Caco-2 (cell line): ENCODE results near the gene SCN8A. TPM values are rescaled to one million over a fixed set of nuclear protein-coding genes. Genes with fewer than 3 reads are reported as not detected.

Source experiments
- BruUV-seq: library from RNA; stranded (reverse); fragments of 400-500 nt; replicated peaks from 2 replicates; lab custom pipeline; 2021; lab: Mats Ljungman, UMichigan
- CTCF ChIA-PET: fragments of 300-600 bp; sonication (Branson Sonifier 250); formaldehyde crosslinking; loops from one replicate; lab custom pipeline; 2022; ENCODE audit warnings: antibody characterized with exemption; lab: Charles Lee
- POLR2A ChIA-PET: fragments of 300-600 bp; sonication (Branson Sonifier 250); formaldehyde crosslinking; loops from one replicate; lab custom pipeline; 2022; ENCODE audit warnings: antibody characterized with exemption; lab: Charles Lee
- DNase-seq, 2 experiments: peaks; one replicate each; pipeline versions ENCODE4 v3.0.0 to v3.0.0-alpha.2; 2020 to 2022
- H3K27me3 ChIP-seq: replicated peaks from 2 replicates; pipeline ENCODE4 v1.6.0; 2011; ENCODE audit warnings: low read length; ENCODE audit not compliant: control insufficient read depth, insufficient read depth
- H3K36me3 ChIP-seq: 2 replicates; pipeline ENCODE4 v1.5.1; 2011; ENCODE audit warnings: low read length; ENCODE audit not compliant: control insufficient read depth, insufficient read depth
- H3K4me1 ChIP-seq: fragments of 250-450 bp; sonication (Bioruptor Pico); 2 replicates; pipeline ENCODE4 v1.5.1; 2020; ENCODE audit warnings: mild to moderate bottlenecking
- H3K4me3 ChIP-seq: 2 replicates; pipeline ENCODE4 v1.5.1; 2011; ENCODE audit warnings: low read depth, mild to moderate bottlenecking, control low read depth, low read length
- H3K9me3 ChIP-seq: fragments of 250-450 bp; sonication (Bioruptor Pico); 2 replicates; pipeline ENCODE4 v1.5.1; 2020; ENCODE audit warnings: mild to moderate bottlenecking, moderate library complexity
- H3K27ac Mint-ChIP-seq: one replicate; pipeline ENCODE4 v1.8.0; 2022; ENCODE audit warnings: mixed read lengths; ENCODE audit not compliant: unreplicated experiment
- H3K27me3 Mint-ChIP-seq: one replicate; pipeline ENCODE4 v1.8.0; 2022; ENCODE audit warnings: mixed read lengths; ENCODE audit not compliant: insufficient read depth, unreplicated experiment
- H3K36me3 Mint-ChIP-seq: one replicate; pipeline ENCODE4 v1.8.0; 2022; ENCODE audit warnings: mild to moderate bottlenecking, mixed read lengths; ENCODE audit not compliant: insufficient read depth, unreplicated experiment
- H3K4me1 Mint-ChIP-seq: one replicate; pipeline ENCODE4 v1.8.0; 2022; ENCODE audit warnings: low read depth, mixed read lengths; ENCODE audit not compliant: unreplicated experiment
- H3K4me3 Mint-ChIP-seq: one replicate; pipeline ENCODE4 v1.8.0; 2022; ENCODE audit warnings: mild to moderate bottlenecking, moderate library complexity, mixed read lengths; ENCODE audit not compliant: unreplicated experiment
- H3K9me3 Mint-ChIP-seq: one replicate; pipeline ENCODE4 v1.8.0; 2022; ENCODE audit warnings: mixed read lengths; ENCODE audit not compliant: unreplicated experiment
- CTCF ChIP-seq, 2 experiments: fragments of 200-600 bp in 1 of 2; IDR thresholded peaks; 1 replicate in 1 of 2; 2 replicates in 1 of 2; pipeline versions ENCODE4 v1.5.1 to v1.8.0; 2011 to 2022; ENCODE audit warnings: antibody characterized with exemption in 1 of 2, control low read depth in 1 of 2, inconsistent platforms in 1 of 2, low read depth in 1 of 2, low read length in 1 of 2, mild to moderate bottlenecking in 1 of 2, moderate library complexity in 1 of 2; ENCODE audit not compliant: insufficient read depth in 1 of 2, severe bottlenecking in 1 of 2, unreplicated experiment in 1 of 2
- intact Hi-C: fragments of 100-400 bp; cut with micrococcal nuclease; formaldehyde crosslinking; loops from one replicate; pipeline ENCODE4 v1.10.0; 2022; ENCODE audit not compliant: unreplicated experiment
- total RNA-seq: library from RNA; stranded (reverse); gene quantifications from 2 replicates; pipeline ENCODE4 v1.2.3, GENCODE V29; 2022

SCN8A gene
- total RNA-seq, 1 experiment from 2014 or later: 16.5 TPM

DNA sequence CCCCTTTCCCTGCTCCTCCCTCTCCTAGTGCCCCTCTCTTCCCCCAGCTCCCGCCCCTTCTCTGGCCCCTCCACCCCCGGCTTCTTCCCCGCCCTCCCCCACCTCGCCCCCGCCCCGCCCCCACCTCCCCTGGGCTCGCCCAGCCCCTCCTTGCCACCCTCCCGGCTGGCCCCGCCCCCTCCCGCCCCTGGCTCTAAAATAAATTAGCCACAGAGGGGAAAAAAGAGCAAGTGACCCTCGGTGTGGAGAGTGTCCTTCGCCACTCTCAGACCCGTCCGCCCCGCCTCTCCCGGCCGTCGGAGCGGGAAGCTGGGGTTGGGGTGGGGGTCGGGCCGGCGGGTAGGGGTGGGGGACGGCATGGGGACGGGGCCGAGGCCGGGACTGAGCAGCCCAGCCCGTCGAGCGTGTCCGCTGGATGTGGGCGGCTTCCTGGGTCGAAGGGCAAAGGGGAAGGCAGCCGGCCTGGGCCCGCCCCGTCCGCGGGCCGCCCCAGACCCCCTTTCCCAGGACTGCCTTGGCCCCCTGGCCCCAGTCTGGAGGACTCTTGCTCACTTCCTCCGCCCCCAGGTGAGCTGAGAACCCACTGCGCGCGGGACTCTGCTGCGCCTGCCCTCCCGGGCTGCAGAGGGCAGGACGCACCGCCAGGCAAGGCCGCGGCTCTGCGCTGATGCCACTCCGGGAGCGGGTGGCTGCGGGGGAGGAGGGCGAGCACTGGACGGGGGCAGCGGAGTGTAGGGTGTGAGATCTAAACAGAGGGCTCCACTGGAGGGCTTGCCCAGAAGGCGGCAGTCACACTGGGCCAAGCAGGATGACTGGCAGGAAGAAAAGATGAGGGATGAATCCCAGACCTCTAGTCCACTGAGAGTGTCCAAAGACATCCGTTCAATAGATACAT, 258.1 kb downstream of the SCN8A start:
- no peaks in the 10 kb centered on the region for H3K36me3 ChIP-seq
- ChIA-PET POLR2A (interaction anchor here (0.6 kb wide), 2 partner anchors 15 to 455 kb away, joined by 3 to 4 read pairs; no protein-coding TSS in a partner anchor), CTCF (interaction anchor here (0.6 to 1.8 kb wide), 4 partner anchors 25 to 98 kb away, joined by 3 to 8 read pairs (median 4); no protein-coding TSS in a partner anchor)
- H3K4me3 ChIP-seq: peak overlapping the region; percentile 83
- peak in 1 of 2 experiments; percentile 23 for DNase-seq
- no peaks in the 10 kb centered on the region for H3K9me3 ChIP-seq
- Mint-ChIP-seq H3K4me1 (peaks cover 17% of the 10 kb centered on the region), H3K27ac (no peak overlapping the region), H3K4me3 (peak overlapping the region; percentile 84), H3K36me3 (no peaks in the 10 kb centered on the region), H3K27me3 (no peaks in the 10 kb centered on the region), H3K9me3 (no peaks in the 10 kb centered on the region)
- intact Hi-C loops: loop anchor here (1.0 kb wide), 1 partner anchor 15 kb away; no protein-coding TSS in a partner anchor
- TF ChIP-seq CTCF (IDR thresholded peaks at IDR 0.05; ENCODE audit: insufficient read depth in 1 of 2, low read depth in 1 of 2, low read length in 1 of 2, severe bottlenecking in 1 of 2, unreplicated experiment in 1 of 2): no peak
- no TSS peak for BruUV-seq
- peaks cover 27% of the 10 kb centered on the region for H3K4me1 ChIP-seq
- no peaks in the 10 kb centered on the region for H3K27me3 ChIP-seq

GRCh38 chr12:51850081-51850964, 259.3 kb downstream of the SCN8A start:
- intact Hi-C loops: no loop called here
- TF ChIP-seq CTCF (IDR thresholded peaks at IDR 0.05; ENCODE audit: insufficient read depth in 1 of 2, low read depth in 1 of 2, low read length in 1 of 2, severe bottlenecking in 1 of 2, unreplicated experiment in 1 of 2): no peak
- ChIA-PET POLR2A (no interaction called here), CTCF (interaction anchor here (1.8 kb wide), 1 partner anchor 25 kb away, joined by 7 read pairs; no protein-coding TSS in a partner anchor)
- no peak overlapping the region for H3K27ac Mint-ChIP-seq
- BruUV-seq: no TSS peak
- no peaks in the 10 kb centered on the region for H3K27me3 ChIP-seq
- peaks cover 12% of the 10 kb centered on the region for H3K4me1 Mint-ChIP-seq
- H3K36me3 Mint-ChIP-seq: no peaks in the 10 kb centered on the region
- no peaks in the 10 kb centered on the region for H3K36me3 ChIP-seq
- no peaks in the 10 kb centered on the region for H3K9me3 ChIP-seq
- H3K4me3 Mint-ChIP-seq: peak overlapping the region; percentile 84
- H3K9me3 Mint-ChIP-seq: no peaks in the 10 kb centered on the region
- no peak overlapping the region for H3K4me3 ChIP-seq
- DNase-seq: no peak
- peaks cover 14% of the 10 kb centered on the region for H3K4me1 ChIP-seq
- H3K27me3 Mint-ChIP-seq: no peaks in the 10 kb centered on the region

DNA sequence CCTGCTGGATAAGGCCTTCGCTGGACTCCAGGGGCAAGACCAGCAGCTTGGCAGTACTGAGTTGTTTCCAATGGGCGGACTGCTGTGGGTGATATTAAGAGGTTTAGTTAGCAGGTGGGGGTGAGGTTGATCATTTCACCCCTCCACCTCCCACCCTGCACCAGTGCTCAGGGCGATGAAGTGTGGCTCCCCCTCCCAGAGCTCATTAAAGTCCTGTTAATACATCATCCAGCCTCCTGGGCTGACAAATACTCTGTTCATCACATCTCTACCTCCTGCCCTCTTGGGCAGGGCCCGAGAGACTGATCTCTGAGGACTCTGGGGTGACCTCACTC, 259.9 kb downstream of the SCN8A start:
- H3K36me3 ChIP-seq: no peaks in the 10 kb centered on the region
- POLR2A ChIA-PET: interaction anchor here (0.6 kb wide), 1 partner anchor 421 kb away, joined by 3 read pairs; no protein-coding TSS in a partner anchor
- Mint-ChIP-seq H3K27ac (no peak overlapping the region), H3K27me3 (no peaks in the 10 kb centered on the region), H3K4me3 (no peak overlapping the region), H3K9me3 (no peaks in the 10 kb centered on the region), H3K36me3 (no peaks in the 10 kb centered on the region), H3K4me1 (peaks cover 8% of the 10 kb centered on the region)
- intact Hi-C loops: no loop called here
- CTCF ChIA-PET: interaction anchor here (1.8 kb wide), 1 partner anchor 24 kb away, joined by 7 read pairs; no protein-coding TSS in a partner anchor
- H3K4me3 ChIP-seq: no peak overlapping the region
- BruUV-seq: no TSS peak
- H3K27me3 ChIP-seq: no peaks in the 10 kb centered on the region
- H3K4me1 ChIP-seq: peaks cover 12% of the 10 kb centered on the region
- no peak for DNase-seq
- TF ChIP-seq CTCF (IDR thresholded peaks at IDR 0.05; ENCODE audit: insufficient read depth in 1 of 2, low read depth in 1 of 2, low read length in 1 of 2, severe bottlenecking in 1 of 2, unreplicated experiment in 1 of 2): no peak
- H3K9me3 ChIP-seq: no peaks in the 10 kb centered on the region
